BLaER1 treated with 17β-estradiol and CSF1 and Interleukin-3, amounts not matched to agents 10 nM and 100 nM (cell line): ENCODE data around the gene AMD1.
A peak's percentile ranks its signal among the peaks of the same experiment; 100 is the strongest.

Experiments used
- H3K27ac ChIP-seq, 11 experiments: shearing (Covaris generic); formaldehyde crosslinking; 2 replicates each; pipeline ENCODE4 v1.8.1; 2022
- H3K27me3 ChIP-seq, 11 experiments: shearing (Covaris generic); formaldehyde crosslinking; 2 replicates each; pipeline ENCODE4 v1.8.1; 2022
- H3K36me3 ChIP-seq, 11 experiments: shearing (Covaris generic); formaldehyde crosslinking; 2 replicates each; pipeline ENCODE4 v1.8.1; 2022
- H3K4me1 ChIP-seq, 10 experiments: shearing (Covaris generic); formaldehyde crosslinking; 2 replicates each; pipeline ENCODE4 v1.8.1; 2022
- H3K4me2 ChIP-seq, 11 experiments: shearing (Covaris generic); formaldehyde crosslinking; 2 replicates each; pipeline ENCODE4 v1.8.1; 2022
- H3K4me3 ChIP-seq, 10 experiments: shearing (Covaris generic); formaldehyde crosslinking; 2 replicates each; pipeline ENCODE4 v1.8.1; 2022
- H3K9ac ChIP-seq, 11 experiments: shearing (Covaris generic); formaldehyde crosslinking; 2 replicates each; pipeline ENCODE4 v1.8.1; 2022
- H3K9me3 ChIP-seq, 11 experiments: shearing (Covaris generic); formaldehyde crosslinking; replicated peaks in 1 of 11; 2 replicates each; pipeline ENCODE4 v1.8.1; 2022
- H4K20me1 ChIP-seq, 11 experiments: shearing (Covaris generic); formaldehyde crosslinking; 2 replicates each; pipeline ENCODE4 v1.8.1; 2022
- Cebpa-rat ChIP-seq, 11 experiments: shearing (Covaris generic); IDR thresholded peaks; 2 replicates each; pipeline ENCODE4 v1.8.1; 2022

The AMD1 gene

DNA sequence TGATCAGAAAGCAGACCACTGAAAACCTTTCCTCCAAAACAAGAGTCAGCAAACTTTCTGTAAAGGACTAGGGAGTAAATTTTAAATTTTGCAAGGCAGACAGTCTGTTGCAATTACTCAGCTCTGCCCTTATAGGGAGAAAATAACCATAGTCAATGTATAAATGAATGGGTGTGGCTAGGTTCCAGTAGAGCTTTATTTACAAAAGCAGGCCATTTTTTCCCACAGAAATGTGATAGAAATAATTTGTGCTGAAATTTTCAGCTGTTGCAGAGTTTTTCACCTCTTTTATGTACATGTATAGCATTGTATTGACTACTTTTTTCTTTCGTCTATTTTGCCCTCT is 7.7 kb downstream of the AMD1 start:
- Histone ChIP-seq H3K4me2 (peak overlapping the region; percentile 73 to 98 (median 93)), H3K27ac (peak overlapping the region in 6 of 11 experiments; percentile 1 to 65 (median 16); a peak in 6 of 22 replicates), H4K20me1 (peaks cover 99 to 100% (median 100%) of the 10 kb centered on the region in 11 experiments), H3K27me3 (no peaks in the 10 kb centered on the region), H3K9me3 (no peaks in the 10 kb centered on the region), H3K36me3 (peaks cover 0 to 50% (median 17%) of the 10 kb centered on the region in 11 experiments; a peak in 13 of 22 replicates), H3K4me3 (peak overlapping the region in 2 of 10 experiments; percentile 10 to 37; a peak in 3 of 20 replicates), H3K4me1 (peaks cover 73 to 97% (median 83%) of the 10 kb centered on the region in 10 experiments), H3K9ac (peak overlapping the region in 8 of 11 experiments; percentile 2 to 67 (median 32); a peak in 10 of 22 replicates)
- no peak for TF ChIP-seq Cebpa-rat (IDR thresholded peaks at IDR 0.05)

DNA sequence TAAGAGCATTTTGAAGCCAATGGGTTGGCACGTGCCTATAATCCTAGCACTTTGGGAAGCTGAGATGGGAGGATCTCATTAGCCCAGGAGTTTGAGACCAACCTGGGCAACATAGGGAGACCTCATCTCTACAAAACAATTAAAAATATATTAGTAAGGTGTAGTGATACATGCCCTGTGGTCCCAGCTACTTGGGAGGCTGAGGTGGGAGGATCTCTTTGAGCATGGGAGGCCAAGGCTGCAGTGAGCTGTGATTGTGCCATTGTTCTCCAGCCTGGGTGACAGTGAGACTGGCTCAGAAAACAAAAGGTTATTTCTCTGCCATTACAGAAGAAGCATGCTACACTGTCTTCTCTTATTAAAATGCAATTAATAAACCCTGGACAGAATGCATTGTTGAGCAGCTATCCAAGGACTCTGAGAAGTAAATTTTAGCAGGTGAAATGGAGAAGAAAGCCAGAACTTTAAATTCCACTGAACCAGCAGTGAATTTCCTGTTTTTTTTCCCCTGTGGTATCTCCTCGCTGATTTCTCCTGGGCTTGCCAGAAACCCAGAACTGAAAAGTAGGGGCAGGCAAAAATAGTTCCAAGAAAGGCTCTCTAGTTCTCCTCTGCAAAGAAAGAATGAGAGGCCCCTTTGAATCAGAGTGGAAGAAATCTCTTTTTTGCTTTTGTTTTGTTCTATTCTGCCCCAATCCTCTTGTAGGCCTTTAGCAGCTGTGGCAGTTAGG is 8.4 kb downstream of the AMD1 start:
- Histone ChIP-seq H3K4me1 (peaks cover 66 to 89% (median 75%) of the 10 kb centered on the region in 10 experiments), H3K27me3 (no peaks in the 10 kb centered on the region), H3K9ac (peak overlapping the region in 10 of 11 experiments; percentile 11 to 68 (median 30); a peak in 15 of 22 replicates), H3K36me3 (peaks cover 0 to 58% (median 24%) of the 10 kb centered on the region in 11 experiments; a peak in 19 of 22 replicates), H3K27ac (peak overlapping the region in 10 of 11 experiments; percentile 1 to 65 (median 40); a peak in 13 of 22 replicates), H4K20me1 (peaks cover 99 to 100% (median 100%) of the 10 kb centered on the region in 11 experiments), H3K4me2 (peak overlapping the region; percentile 73 to 98 (median 93)), H3K4me3 (peak overlapping the region in 7 of 10 experiments; percentile 3 to 37 (median 9); a peak in 8 of 20 replicates), H3K9me3 (no peaks in the 10 kb centered on the region)
- TF ChIP-seq Cebpa-rat (IDR thresholded peaks at IDR 0.05) = no peak

DNA sequence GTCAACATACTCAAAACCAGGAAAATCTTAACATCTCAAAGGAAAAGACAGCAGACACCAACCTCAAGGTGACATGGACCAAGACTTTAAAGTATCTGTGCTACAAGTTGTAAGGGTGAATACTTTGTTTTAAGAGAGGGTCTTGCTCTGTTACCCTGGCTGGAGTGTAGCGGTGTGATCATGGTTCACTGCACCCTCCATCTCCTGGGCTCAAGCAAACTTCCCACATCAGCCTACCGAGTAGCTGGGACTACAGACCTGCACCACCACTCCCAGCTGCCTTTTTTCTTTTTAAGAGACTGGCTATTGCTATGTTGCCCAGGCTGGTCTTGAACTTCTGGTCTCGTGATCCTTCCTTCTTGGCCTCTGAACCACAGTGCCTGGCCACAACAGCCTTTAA is 9.7 kb downstream of the AMD1 start:
- Histone ChIP-seq H3K9ac (peak overlapping the region in 2 of 11 experiments; percentile 67 to 68; a peak in 2 of 22 replicates), H3K27ac (peak overlapping the region in 3 of 11 experiments; percentile 22 to 65 (median 60); a peak in 5 of 22 replicates), H3K4me3 (no peak overlapping the region), H3K4me1 (peaks cover 53 to 76% (median 62%) of the 10 kb centered on the region in 10 experiments), H3K9me3 (no peaks in the 10 kb centered on the region), H4K20me1 (peaks cover 99 to 100% (median 100%) of the 10 kb centered on the region in 11 experiments), H3K27me3 (no peaks in the 10 kb centered on the region), H3K36me3 (peaks cover 8 to 71% (median 37%) of the 10 kb centered on the region in 11 experiments; a peak in 21 of 22 replicates), H3K4me2 (peak overlapping the region; percentile 73 to 98 (median 93))
- no peak for TF ChIP-seq Cebpa-rat (IDR thresholded peaks at IDR 0.05)

DNA sequence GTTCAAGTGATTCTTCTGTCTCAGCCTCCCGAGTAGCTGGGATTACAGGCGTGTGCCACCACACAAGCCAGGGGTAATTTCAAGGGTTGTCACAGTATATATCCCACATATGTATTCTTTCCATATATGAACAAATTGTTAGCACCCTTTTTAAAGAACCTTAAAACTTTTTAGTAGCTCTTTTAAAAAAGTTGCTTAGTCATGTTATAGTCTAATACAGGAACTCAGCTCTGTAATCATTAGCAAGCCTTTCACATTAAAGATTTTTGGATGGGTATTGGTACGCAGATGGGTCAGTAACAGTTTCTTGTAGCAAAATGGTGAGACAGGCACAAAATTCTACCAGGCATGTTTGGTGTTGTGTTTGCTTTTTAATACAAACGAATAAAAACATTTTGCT is 10.9 kb downstream of the AMD1 start:
- H3K4me2 ChIP-seq = peak overlapping the region in 6 of 11 experiments; percentile 19 to 98 (median 64); a peak in 10 of 22 replicates
- H3K27me3 ChIP-seq = no peaks in the 10 kb centered on the region
- H4K20me1 ChIP-seq = peaks cover 99 to 100% (median 100%) of the 10 kb centered on the region in 11 experiments
- peak overlapping the region in 1 of 11 experiments; percentile 8; a peak in 1 of 22 replicates for H3K9ac ChIP-seq
- TF ChIP-seq Cebpa-rat (IDR thresholded peaks at IDR 0.05) = no peak
- H3K9me3 ChIP-seq = no peaks in the 10 kb centered on the region
- peaks cover 20 to 72% (median 48%) of the 10 kb centered on the region in 11 experiments for H3K36me3 ChIP-seq
- H3K4me1 ChIP-seq = peaks cover 41 to 64% (median 50%) of the 10 kb centered on the region in 10 experiments
- H3K4me3 ChIP-seq = no peak overlapping the region
- H3K27ac ChIP-seq = peak overlapping the region in 6 of 11 experiments; percentile 18 to 36 (median 24); a peak in 8 of 22 replicates

DNA sequence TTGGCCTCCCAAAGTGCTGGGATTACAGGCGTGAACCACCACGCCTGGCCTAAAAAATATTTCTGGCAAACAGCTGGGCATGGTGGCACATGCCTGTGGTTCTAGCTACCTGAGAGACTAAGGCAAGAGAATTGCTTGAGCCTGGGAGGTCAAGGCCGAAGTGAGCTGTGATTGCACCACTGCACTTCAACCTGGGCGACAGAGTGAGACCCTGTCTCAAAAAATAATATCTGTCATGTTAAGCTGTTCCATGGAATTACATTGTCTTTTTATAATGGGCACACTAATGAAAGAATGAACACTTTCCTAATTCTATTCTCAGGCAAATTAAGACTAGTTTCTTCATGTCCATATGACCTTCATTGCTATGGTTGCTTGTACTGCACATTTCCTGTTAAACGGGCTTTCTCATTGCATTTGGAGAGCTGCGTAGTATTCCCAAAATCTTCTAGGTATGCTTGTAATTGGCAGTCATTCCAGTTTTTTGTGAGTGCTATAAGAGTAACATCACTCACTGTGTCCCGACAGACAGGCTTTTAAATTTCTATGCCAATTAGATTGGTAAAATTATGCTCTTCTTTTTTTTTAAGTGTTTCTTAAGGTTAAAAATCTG is 12.1 kb downstream of the AMD1 start:
- Histone ChIP-seq H3K9ac (no peak overlapping the region), H3K4me2 (peak overlapping the region in 1 of 11 experiments; percentile 29; a peak in 1 of 22 replicates), H3K27ac (no peak overlapping the region; a peak in 1 of 22 replicates), H3K36me3 (peaks cover 31 to 80% (median 59%) of the 10 kb centered on the region in 11 experiments), H3K9me3 (no peaks in the 10 kb centered on the region), H4K20me1 (peaks cover 99 to 100% (median 100%) of the 10 kb centered on the region in 11 experiments), H3K4me3 (no peak overlapping the region), H3K4me1 (peaks cover 30 to 53% (median 40%) of the 10 kb centered on the region in 10 experiments), H3K27me3 (no peaks in the 10 kb centered on the region)
- no peak for TF ChIP-seq Cebpa-rat (IDR thresholded peaks at IDR 0.05)

DNA sequence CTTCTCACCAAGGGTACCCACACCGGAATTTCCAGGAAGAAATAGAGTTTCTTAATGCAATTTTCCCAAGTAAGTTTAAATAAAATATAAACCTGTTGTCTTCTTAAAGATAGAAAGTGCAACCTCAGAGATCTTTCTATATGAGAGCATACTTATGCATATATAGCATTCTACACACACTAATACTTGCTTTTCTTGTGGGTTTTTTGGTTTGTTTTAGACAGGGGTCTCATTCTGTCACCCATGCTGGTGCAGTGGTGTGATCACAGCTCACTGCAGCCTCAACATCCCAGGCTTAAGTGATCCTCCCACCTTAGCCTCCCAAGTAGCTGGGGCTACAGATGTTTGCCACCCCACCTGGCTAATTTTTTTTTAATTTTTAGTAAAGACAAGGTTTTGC is 15.7 kb downstream of the AMD1 start:
- no peak for TF ChIP-seq Cebpa-rat (IDR thresholded peaks at IDR 0.05)
- Histone ChIP-seq H3K36me3 (peaks cover 64 to 98% (median 90%) of the 10 kb centered on the region in 11 experiments), H3K9ac (no peak overlapping the region), H3K4me3 (no peak overlapping the region), H3K4me1 (peaks cover 0 to 16% (median 5%) of the 10 kb centered on the region in 10 experiments; a peak in 9 of 20 replicates), H3K4me2 (no peak overlapping the region), H4K20me1 (peaks cover 73 to 99% (median 86%) of the 10 kb centered on the region in 11 experiments), H3K9me3 (no peaks in the 10 kb centered on the region), H3K27ac (no peak overlapping the region), H3K27me3 (no peaks in the 10 kb centered on the region)

DNA sequence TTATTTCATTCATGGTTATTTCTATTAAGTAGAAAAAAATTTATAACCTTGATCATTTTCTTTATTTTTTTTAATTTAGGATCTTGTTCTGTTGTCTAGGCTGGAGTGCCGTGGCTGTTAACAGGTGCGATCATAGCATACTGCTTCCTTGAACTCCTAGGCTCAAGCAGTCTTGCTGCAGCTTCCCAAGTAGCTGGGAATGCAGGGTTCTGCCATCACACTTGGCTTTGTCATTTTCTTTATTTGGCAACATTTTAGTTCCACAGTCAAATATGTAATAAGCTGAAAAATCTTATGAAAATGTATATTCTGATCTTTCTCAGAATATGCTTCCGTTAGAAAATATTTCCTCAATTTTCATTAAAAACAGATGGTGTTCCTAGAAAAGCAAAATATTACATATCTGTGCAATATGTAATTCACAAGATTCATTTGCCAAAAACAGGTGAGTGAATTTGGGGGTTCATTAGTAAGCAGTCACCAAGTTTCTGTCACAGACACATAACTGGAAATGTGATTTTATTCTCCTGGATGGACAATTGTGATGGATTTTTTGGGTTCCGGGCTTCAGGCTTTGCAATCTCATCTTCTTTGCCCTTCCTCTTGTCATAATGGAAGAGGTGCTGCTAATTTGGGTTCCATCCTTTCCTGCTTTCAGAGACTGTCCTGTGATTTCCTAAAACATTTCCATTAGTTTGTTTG is 21.5 kb downstream of the AMD1 start:
- H3K36me3 ChIP-seq = peaks cover 93 to 100% (median 100%) of the 10 kb centered on the region in 11 experiments

DNA sequence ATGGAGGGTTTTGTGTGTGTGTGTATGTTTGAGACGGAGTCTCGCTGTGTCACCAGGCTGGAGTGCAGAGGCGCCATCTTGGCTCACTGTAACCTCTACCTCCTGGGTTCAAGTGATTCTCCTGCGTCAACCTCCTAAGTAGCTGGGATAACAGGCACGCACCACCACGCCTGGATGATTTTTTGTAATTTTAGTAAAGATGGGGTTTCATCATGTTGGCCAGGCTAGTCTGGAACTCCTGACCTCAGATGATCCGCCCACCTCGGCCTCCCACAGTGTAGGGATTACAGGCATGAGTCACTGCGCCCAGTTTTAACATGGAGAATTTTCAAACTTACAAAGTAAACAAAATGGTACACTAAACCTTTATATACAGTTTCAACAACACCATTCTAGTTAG is 22.8 kb downstream of the AMD1 start:
- H3K27me3 ChIP-seq = no peaks in the 10 kb centered on the region
- no peak overlapping the region for H3K4me3 ChIP-seq
- H3K27ac ChIP-seq = no peak overlapping the region
- H3K4me1 ChIP-seq = no peaks in the 10 kb centered on the region
- no peak overlapping the region for H3K4me2 ChIP-seq
- peaks cover 6 to 27% (median 18%) of the 10 kb centered on the region in 11 experiments; a peak in 19 of 22 replicates for H3K9me3 ChIP-seq
- peaks cover 4 to 36% (median 15%) of the 10 kb centered on the region in 11 experiments; a peak in 17 of 22 replicates for H4K20me1 ChIP-seq
- peaks cover 85 to 100% (median 97%) of the 10 kb centered on the region in 11 experiments for H3K36me3 ChIP-seq
- TF ChIP-seq Cebpa-rat (IDR thresholded peaks at IDR 0.05) = no peak
- H3K9ac ChIP-seq = no peak overlapping the region

More for the DNA sequence above, 21.5 kb downstream of the AMD1 start:
- H4K20me1 ChIP-seq = peaks cover 16 to 50% (median 28%) of the 10 kb centered on the region in 11 experiments; a peak in 21 of 22 replicates
- no peaks in the 10 kb centered on the region for H3K27me3 ChIP-seq
- no peaks in the 10 kb centered on the region for H3K4me1 ChIP-seq
- H3K27ac ChIP-seq = no peak overlapping the region
- H3K9ac ChIP-seq = no peak overlapping the region
- no peak overlapping the region for H3K4me2 ChIP-seq
- H3K9me3 ChIP-seq = peaks cover 0 to 13% (median 6%) of the 10 kb centered on the region in 11 experiments; a peak in 10 of 22 replicates
- TF ChIP-seq Cebpa-rat (IDR thresholded peaks at IDR 0.05) = no peak
- H3K4me3 ChIP-seq = no peak overlapping the region
